SK-N-SH treated with all-trans-retinoic acid at 6 μM for 48 hours (cell line): Measurements from ENCODE around the gene LGALS3BP.

Experiments used
- ARNTL ChIP-seq: fragments of 450-650 bp; formaldehyde crosslinking; IDR thresholded peaks from 2 replicates; pipeline ENCODE4 v1.5.0; 2020; ENCODE audit warnings: low read depth, mild to moderate bottlenecking, moderate library complexity, borderline replicate concordance
- ESRRG ChIP-seq: fragments of 250-450 bp; sonication (Bioruptor Pico); IDR thresholded peaks from 2 replicates; pipeline ENCODE4 v1.6.1; 2021; ENCODE audit warnings: mild to moderate bottlenecking
- ZC3H10 ChIP-seq: fragments of 250-450 bp; sonication (Bioruptor Pico); IDR thresholded peaks from 2 replicates; pipeline ENCODE4 v1.5.1; 2021; ENCODE audit warnings: mild to moderate bottlenecking, moderate library complexity
- ZFP3 ChIP-seq: fragments of 250-450 bp; sonication (Bioruptor Pico); IDR thresholded peaks from 2 replicates; pipeline ENCODE4 v1.5.0; 2020; ENCODE audit warnings: mild to moderate bottlenecking, moderate library complexity
- ZFP30 ChIP-seq: fragments of 450-650 bp; formaldehyde crosslinking; IDR thresholded peaks from 2 replicates; pipeline ENCODE4 v1.5.0; 2022; ENCODE audit warnings: mild to moderate bottlenecking, moderate library complexity

DNA sequence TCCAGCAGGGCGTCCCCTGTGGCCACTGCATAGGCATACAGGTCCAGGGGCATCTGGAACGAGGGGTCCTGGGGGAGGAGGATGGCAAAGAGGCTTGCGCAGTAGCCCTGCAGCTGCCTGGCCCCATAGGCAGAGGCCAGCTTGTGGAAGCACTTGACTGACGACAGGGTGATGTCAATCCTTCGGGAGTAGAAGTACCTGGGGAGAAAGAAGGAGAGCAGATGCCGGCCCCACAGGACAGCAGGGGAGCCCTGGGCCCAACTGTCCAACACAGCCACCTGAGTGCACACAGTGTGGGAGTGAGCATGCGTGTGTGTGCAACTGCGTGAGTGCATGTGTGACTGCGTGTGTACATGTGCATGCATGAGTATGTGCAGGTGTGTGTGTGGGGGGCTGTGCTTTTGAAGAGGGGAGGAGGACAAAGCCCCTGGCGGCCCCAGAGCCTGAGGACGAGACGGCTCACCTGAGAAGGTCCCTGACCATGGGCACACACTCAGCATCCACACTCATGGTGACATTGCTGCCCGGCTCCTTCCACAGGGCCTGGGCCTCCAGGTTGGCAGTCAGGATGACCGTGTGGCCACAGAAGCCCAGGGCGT is 7.1 kb downstream of the LGALS3BP start:
- no peak for TF ChIP-seq ZC3H10 (CRISPR knock-in tag)
- no peak for TF ChIP-seq ZFP3
- TF ChIP-seq ZFP30 = no peak
- TF ChIP-seq ARNTL (CRISPR knock-in tag) = no peak
- TF ChIP-seq ESRRG (CRISPR knock-in tag) = no peak
